Upper lobe of left lung (tissue), 6 donors: ENCODE measurements around the gene CCBE1. TPM values are rescaled to one million over a fixed set of nuclear protein-coding genes. Genes with fewer than 3 reads are reported as not detected.
"Not testable (repeated sequence)": the region's sequence is repeated elsewhere in the genome, so short reads cannot be mapped to it uniquely, and the experiment has no call there.

Experiments
- ATAC-seq, 2 donors: fragments of 200-7000 bp; cut with Tn5 transposase; one replicate each; pipeline ENCODE4 v1.9.1; 2022; ENCODE audit warnings: mild to moderate bottlenecking in 2 of 2, moderate library complexity in 2 of 2; ENCODE audit not compliant: low FRiP score in 2 of 2
- DNase-seq, 2 donors: peaks; one replicate each; pipeline ENCODE4 v3.0.0-alpha.2; 2019 to 2020
- H3K27ac ChIP-seq, 4 donors: fragments of 200-600 bp; sonication (generic); one replicate each; pipeline ENCODE4 v1.5.1; 2016 to 2019
- H3K27me3 ChIP-seq, 4 donors: fragments of 200-600 bp; sonication (generic); one replicate each; pipeline ENCODE4 v1.5.1; 2017 to 2019
- H3K36me3 ChIP-seq, 4 donors: fragments of 200-600 bp; sonication (generic); one replicate each; pipeline ENCODE4 v1.5.1; 2016 to 2019
- H3K4me1 ChIP-seq, 4 donors: fragments of 200-600 bp; sonication (generic); one replicate each; pipeline ENCODE4 v1.5.1; 2018 to 2019
- H3K4me3 ChIP-seq, 4 donors: fragments of 200-600 bp; sonication (generic); one replicate each; pipeline ENCODE4 v1.5.1; 2017 to 2019; ENCODE audit warnings: mild to moderate bottlenecking in 2 of 4, moderate library complexity in 1 of 4
- H3K9me3 ChIP-seq, 4 donors: fragments of 200-600 bp; sonication (generic); one replicate each; pipeline ENCODE4 v1.5.1; 2018 to 2019
- EP300 ChIP-seq, 4 donors: sonication (generic); formaldehyde crosslinking; IDR thresholded peaks; one replicate each; pipeline ENCODE4 v1.5.1; 2017; ENCODE audit warnings: antibody characterized with exemption in 4 of 4, control low read depth in 2 of 4
- POLR2A ChIP-seq, 4 donors: fragments of 450-650 bp; IDR thresholded peaks; one replicate each; pipeline ENCODE4 v1.5.1; 2016 to 2017; ENCODE audit warnings: antibody characterized with exemption in 4 of 4, mild to moderate bottlenecking in 2 of 4
- POLR2AphosphoS5 ChIP-seq, 2 donors: sonication (generic); formaldehyde crosslinking; IDR thresholded peaks; one replicate each; pipeline ENCODE4 v1.5.1; 2017; ENCODE audit warnings: antibody characterized with exemption in 2 of 2
- WGBS, 2 donors: methylation state at CpG; one replicate each; pipeline ENCODE4 v1.1.5; 2017 to 2018; 5-methylcytosine and 5-hydroxymethylcytosine counted together
- total RNA-seq, 6 donors: library from RNA; depleted of rRNA in 4 of 6; stranded (reverse); fragments of >200 nt in 4 of 6; gene quantifications; one replicate each; pipeline versions ENCODE4 v1.1.0 to v1.2.1, GENCODE V29; 2016 to 2021
- TF ChIP-seq, protein P1 (sequence below), 6 experiments: fragments of 450-650 bp in 4 of 6; fragments of 200-600 bp in 2 of 6; sonication (generic) in 2 of 6; IDR thresholded peaks; one replicate each; pipeline ENCODE4 v1.5.1; 2016 to 2019; ENCODE audit warnings: antibody characterized with exemption in 6 of 6
- donor health status: DM: no; HTN: no; CAD: no; lungs with moderate emphysema.
- donor health status: DM: no; HTN: yes; CAD: no; lungs with severe emphysema.

The CCBE1 gene
- total RNA-seq, 6 donors from 2014 or later: 8.7 to 23.6 (median 12.3) TPM

DNA sequence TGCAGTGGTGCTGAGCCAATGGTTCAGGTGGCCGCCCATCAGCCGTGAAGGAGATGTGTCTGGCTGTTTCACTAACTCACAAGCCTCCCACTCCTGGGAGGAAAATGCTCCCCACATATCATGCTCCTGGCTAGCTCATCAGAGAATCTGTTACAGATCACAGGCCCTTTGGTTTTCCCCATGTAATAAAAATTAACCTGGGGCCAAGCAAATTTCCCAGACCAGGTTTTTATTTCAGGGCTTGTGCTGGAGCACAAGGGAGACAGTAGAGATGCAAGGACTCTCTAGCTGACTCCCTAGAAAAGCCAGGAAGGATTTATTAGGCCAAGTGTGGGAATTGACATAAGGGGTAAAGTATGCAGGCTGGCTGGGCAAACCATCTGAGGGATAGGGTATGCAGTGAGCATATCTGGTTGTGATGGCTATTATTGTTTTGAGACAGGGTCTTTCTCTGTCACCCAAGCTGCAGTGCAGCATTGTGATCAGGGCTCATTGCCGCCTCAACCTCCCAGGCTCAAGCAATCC is 40.6 kb upstream of the CCBE1 start:
- WGBS, 2 donors: 92 to 93% methylated on average over 3 of the region's 3 CpGs
- ATAC-seq (no peak), DNase-seq (no peak)
- Histone ChIP-seq H3K36me3 (no peaks in the 10 kb centered on the region), H3K27me3 (no peaks in the 10 kb centered on the region), H3K9me3 (peaks cover 0 to 9% (median 0%) of the 10 kb centered on the region in 4 donors), H3K27ac (no peak overlapping the region), H3K4me3 (no peak overlapping the region), H3K4me1 (peaks cover 0 to under 1% (median 0%) of the 10 kb centered on the region in 4 donors)
- no peak for TF ChIP-seq POLR2AphosphoS5 (IDR thresholded peaks at IDR 0.05)
- TF ChIP-seq POLR2A (IDR thresholded peaks at IDR 0.05): no peak
- TF ChIP-seq, protein P1, sequence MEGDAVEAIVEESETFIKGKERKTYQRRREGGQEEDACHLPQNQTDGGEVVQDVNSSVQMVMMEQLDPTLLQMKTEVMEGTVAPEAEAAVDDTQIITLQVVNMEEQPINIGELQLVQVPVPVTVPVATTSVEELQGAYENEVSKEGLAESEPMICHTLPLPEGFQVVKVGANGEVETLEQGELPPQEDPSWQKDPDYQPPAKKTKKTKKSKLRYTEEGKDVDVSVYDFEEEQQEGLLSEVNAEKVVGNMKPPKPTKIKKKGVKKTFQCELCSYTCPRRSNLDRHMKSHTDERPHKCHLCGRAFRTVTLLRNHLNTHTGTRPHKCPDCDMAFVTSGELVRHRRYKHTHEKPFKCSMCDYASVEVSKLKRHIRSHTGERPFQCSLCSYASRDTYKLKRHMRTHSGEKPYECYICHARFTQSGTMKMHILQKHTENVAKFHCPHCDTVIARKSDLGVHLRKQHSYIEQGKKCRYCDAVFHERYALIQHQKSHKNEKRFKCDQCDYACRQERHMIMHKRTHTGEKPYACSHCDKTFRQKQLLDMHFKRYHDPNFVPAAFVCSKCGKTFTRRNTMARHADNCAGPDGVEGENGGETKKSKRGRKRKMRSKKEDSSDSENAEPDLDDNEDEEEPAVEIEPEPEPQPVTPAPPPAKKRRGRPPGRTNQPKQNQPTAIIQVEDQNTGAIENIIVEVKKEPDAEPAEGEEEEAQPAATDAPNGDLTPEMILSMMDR (IDR thresholded peaks at IDR 0.05): no peak
- TF ChIP-seq EP300 (IDR thresholded peaks at IDR 0.05): no peak

DNA sequence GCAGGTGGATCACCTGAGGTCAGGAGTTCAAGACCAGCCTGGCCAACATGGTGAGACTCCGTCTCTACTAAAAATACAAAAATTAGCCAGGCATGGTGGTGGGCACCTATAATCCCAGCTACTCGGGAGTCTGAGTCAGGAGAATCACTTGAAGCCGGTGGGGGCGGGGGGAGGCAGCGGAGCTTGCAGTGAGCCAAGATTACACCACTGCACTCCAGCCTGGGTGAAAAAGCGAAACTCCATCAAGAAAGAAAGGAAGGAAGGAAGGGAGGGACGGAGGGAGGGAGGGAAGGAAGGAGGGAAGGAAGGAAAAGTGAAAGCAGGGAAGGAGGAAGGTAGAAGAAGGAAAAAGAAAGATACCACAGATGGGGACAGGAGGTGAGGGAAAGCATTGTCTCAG is 40.1 kb upstream of the CCBE1 start:
- H3K9me3 ChIP-seq, H3K36me3 ChIP-seq: not testable (repeated sequence)
- WGBS, 2 donors: 86 to 87% methylated on average over 7 of the region's 7 CpGs

DNA sequence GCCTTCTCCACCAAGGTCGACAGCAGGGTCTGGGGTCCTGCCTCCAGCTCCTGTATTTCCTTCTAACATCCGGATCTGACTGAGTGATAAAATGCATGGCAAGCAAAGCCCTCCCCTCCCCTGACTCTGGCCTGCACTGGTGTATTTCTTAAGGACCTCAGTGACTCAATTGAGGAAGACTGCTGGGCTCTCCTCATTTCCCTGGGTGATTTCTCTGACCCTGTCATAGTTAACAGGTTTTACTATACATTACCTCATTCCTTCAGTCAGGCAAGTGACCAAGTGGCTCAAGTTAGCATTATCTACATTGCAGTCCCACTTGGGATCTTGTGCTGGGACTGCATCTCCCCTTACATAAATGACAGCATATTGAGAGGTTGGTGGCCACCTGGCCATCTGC is 38.8 kb upstream of the CCBE1 start:
- no peak overlapping the region for H3K27ac ChIP-seq
- no peaks in the 10 kb centered on the region for H3K27me3 ChIP-seq
- no peak for TF ChIP-seq POLR2AphosphoS5 (IDR thresholded peaks at IDR 0.05)
- TF ChIP-seq POLR2A (IDR thresholded peaks at IDR 0.05): no peak
- TF ChIP-seq EP300 (IDR thresholded peaks at IDR 0.05): no peak
- TF ChIP-seq, protein P1 (IDR thresholded peaks at IDR 0.05): no peak
- WGBS, 2 donors: 43 to 64% methylated on average over 2 of the region's 2 CpGs
- no peaks in the 10 kb centered on the region for H3K36me3 ChIP-seq
- H3K4me1 ChIP-seq: no peaks in the 10 kb centered on the region
- DNase-seq (no peak), ATAC-seq (no peak)
- peaks cover 0 to 9% (median 0%) of the 10 kb centered on the region in 4 donors for H3K9me3 ChIP-seq
- no peak overlapping the region for H3K4me3 ChIP-seq

More for the DNA sequence above, 40.1 kb upstream of the CCBE1 start:
- not testable (repeated sequence) for ATAC-seq, H3K27me3 ChIP-seq, H3K4me1 ChIP-seq, H3K27ac ChIP-seq, DNase-seq, H3K4me3 ChIP-seq

DNA sequence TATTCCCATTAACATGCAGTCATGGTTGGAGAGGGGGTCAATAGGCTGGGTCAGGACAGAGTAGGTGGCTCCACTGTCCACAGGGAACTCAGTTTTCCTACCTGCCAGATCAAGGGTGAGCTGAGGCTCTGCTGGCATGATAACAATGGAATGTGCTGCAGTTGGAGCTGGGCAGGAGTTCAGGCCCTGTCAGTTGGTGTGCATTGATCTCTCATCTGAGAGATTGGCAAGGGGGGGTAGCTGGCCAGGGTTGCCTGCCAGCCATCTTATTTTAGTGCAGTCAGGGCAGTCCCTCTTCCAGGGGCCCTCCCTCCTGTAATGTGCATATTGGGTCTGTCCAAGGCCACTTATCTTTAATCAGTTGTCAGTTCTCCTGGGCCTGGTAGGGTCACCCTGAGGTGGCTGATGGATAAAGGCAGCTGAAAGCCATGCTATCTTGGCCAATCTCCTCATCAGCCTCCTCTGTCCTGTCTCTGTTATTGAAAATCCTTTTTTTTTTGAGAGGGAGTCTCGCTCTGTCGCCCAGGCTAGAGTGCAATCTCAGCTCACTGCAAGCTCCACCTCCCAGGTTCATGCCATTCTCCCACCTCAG is 38.1 kb upstream of the CCBE1 start:
- Histone ChIP-seq H3K4me3 (no peak overlapping the region), H3K9me3 (peaks cover 0 to 9% (median 0%) of the 10 kb centered on the region in 4 donors), H3K4me1 (no peaks in the 10 kb centered on the region), H3K27me3 (no peaks in the 10 kb centered on the region), H3K27ac (no peak overlapping the region), H3K36me3 (no peaks in the 10 kb centered on the region)
- DNase-seq (no peak), ATAC-seq (no peak)
- TF ChIP-seq EP300 (IDR thresholded peaks at IDR 0.05) (no peak), POLR2AphosphoS5 (IDR thresholded peaks at IDR 0.05) (no peak), POLR2A (IDR thresholded peaks at IDR 0.05) (no peak)
- TF ChIP-seq, protein P1 (IDR thresholded peaks at IDR 0.05): no peak
- WGBS, 2 donors: 87 to 94% methylated on average over 2 of the region's 2 CpGs

DNA sequence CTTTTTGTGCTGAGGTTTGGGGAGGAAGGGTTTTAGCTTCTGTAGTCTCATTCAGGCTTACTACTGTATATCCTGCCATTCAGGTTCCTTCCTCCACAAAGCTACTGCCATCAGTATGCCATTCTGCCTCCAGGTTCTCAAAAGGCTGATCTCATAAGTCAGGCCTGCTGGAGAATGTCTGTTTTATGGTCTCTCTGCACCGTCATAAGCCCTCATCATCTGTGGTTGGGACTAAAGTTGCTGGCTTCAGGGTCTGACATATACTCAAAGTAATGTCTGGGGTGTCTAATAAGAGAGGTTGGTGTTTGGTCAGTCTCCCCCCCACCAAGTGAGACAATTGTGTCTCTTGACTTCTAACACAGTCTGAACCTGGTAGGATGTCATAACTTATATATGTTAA is 36.2 kb upstream of the CCBE1 start:
- 89 to 95% methylated on average over 1 of the region's 1 CpG for WGBS, 2 donors
- no peaks in the 10 kb centered on the region for H3K27me3 ChIP-seq
- no peak for TF ChIP-seq POLR2AphosphoS5 (IDR thresholded peaks at IDR 0.05)
- TF ChIP-seq, protein P1 (IDR thresholded peaks at IDR 0.05): no peak
- no peak for TF ChIP-seq EP300 (IDR thresholded peaks at IDR 0.05)
- no peak for TF ChIP-seq POLR2A (IDR thresholded peaks at IDR 0.05)
- no peaks in the 10 kb centered on the region for H3K36me3 ChIP-seq
- no peaks in the 10 kb centered on the region for H3K4me1 ChIP-seq
- no peak overlapping the region for H3K4me3 ChIP-seq
- no peak overlapping the region for H3K27ac ChIP-seq
- DNase-seq (no peak), ATAC-seq (no peak)
- no peaks in the 10 kb centered on the region for H3K9me3 ChIP-seq
